HPDE6-E6E7 (cell line): ENCODE results near the gene DOCK2.

Experiments used
- DNase-seq: peaks from one replicate; pipeline ENCODE4 v3.0.0; 2011; ENCODE audit warnings: missing footprints; ENCODE audit errors: extremely low spot score

The DOCK2 gene

GRCh38 chr5:169688106-169688505 lies 51.0 kb downstream of the DOCK2 start:
- no peak for DNase-seq

DNA sequence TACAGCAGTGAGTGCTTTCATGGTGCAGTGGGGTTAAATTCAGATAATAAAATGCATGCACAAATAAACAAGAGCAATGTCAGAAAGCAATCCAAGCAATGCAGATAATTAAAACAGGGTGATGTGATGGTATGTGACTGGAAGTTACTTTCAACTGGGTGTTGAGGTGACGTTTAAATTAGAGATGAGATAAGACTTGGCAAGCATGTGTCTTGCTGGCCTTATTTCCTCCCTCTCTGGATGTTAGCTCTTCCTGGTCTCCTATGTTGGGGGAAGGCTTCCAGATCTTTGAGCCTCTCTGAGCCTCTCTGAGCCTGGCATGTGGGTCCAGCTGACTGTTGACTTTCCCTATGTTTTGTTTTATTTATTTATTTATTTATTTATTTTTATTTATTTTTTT lies 54.4 kb downstream of the DOCK2 start:
- DNase-seq = no peak

GRCh38 chr5:169694091-169694625 lies 57.1 kb downstream of the DOCK2 start:
- DNase-seq = no peak

- no peak for DNase-seq
These were observed 58.0 kb downstream of the DOCK2 start for GRCh38 chr5:169695025-169695625.

DNA sequence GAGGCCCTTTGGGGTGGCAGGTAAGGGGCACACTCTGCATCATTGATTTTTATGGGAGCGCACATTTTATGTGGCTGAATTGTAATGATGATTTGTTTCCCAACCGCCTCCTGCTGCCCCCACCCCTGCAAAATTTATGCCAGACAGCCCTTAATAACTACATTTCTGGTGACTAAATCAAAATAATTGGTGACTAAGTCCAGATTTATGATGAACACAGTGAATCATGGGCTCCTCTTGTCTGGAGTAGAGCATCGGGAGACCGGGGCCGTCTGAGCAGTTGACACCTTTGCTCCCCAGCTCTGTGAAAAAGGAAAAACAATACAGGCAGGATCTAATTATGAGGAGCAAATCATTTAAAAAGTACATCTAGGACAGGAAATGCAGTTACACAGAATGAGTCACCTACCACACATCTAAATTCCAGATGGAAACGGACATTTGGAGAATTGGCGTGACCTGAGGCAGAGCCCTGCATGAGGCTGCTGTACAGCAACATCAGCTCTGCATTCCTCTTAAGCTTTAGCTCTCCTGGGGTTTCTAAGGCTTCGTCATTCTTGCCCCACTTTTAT lies 58.9 kb downstream of the DOCK2 start:
- peak; percentile 81 for DNase-seq

DNA sequence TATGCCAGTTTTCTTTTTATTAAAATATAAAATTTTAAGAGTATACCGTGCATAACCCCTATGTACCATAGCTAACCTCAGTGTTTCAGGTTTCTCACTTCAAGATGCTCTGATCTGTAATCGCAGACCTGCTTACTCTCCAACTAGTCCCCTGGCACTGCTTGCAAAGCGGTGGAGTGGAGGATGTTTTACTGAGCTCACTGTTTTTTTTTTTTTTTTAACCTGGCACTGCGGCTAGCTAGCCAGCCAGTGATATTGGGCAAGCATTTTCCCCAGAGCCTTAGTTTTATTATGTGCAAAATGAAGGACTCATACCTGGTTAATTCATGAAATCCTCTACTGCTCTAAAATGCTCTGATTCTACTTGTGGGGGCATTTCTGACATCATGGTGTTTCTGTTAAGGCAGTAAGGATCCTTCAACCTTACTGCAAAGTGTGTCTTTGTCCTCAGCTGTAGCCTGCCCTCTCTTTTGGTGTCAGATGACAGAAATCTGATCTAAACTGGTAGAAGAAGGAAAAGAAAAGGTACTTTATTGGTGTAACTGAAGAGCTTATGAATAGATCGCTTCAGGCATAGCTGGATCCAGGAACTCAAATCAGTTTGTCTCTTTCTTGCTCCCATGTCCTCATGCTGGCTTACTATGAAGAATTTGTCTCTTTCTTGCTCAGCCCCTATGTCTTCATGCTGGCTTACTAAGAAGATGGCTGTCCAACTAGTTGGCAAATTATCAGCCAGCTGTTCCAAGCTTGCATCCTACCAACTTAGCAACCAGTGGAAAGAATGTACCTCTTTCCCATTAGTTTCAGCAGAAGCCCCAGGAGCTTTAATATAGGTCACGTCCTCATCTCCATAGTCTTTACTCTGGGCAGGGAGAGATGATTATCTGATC lies 59.8 kb downstream of the DOCK2 start:
- no peak for DNase-seq

DNA sequence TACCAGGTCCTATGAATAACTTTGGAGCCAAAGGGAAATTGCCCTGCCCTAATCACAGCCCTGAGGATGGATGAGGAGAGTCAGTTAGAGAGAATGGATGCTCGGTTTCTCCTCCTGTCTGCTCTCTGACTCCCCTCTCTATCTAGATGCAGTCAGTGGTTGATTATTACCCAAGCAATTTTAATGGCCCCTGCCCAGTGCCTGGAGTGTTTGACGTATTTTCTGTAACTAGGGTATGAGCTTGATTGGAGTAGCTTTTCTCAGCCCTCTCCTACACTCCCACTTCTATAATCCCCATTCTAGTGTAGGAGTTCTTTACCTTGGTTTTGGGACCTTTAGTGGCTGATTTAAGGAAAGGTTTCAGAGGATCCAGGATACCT lies 60.4 kb downstream of the DOCK2 start:
- no peak for DNase-seq

GRCh38 chr5:169697976-169698375 lies 60.9 kb downstream of the DOCK2 start:
- DNase-seq = no peak

- no peak for DNase-seq
These were observed 63.5 kb downstream of the DOCK2 start for GRCh38 chr5:169700611-169701010.

DNA sequence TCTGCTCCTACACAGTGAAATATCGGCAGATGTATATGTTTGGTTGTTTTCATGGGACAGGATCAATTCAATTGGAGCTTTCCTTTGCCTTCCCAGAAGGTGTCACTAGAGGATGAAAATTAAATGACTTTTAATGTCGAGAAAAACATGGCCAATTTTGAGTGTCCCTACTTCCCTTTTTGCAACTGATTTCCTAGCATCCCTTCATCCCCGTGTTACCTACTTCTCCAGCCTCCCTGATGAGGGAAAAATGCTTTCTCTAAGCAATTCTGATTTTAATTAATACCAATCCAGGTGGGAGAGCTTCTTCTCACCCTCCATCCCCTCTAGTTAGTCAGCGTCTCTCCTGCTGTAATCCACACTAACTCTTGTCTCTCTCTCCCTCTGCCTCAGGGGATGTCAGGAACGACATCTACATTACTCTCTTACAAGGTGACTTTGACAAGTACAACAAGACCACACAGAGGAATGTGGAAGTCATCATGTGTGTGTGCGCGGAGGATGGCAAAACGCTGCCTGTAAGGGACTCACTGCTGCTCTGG lies 64.9 kb downstream of the DOCK2 start:
- peak; percentile 25 for DNase-seq

DNA sequence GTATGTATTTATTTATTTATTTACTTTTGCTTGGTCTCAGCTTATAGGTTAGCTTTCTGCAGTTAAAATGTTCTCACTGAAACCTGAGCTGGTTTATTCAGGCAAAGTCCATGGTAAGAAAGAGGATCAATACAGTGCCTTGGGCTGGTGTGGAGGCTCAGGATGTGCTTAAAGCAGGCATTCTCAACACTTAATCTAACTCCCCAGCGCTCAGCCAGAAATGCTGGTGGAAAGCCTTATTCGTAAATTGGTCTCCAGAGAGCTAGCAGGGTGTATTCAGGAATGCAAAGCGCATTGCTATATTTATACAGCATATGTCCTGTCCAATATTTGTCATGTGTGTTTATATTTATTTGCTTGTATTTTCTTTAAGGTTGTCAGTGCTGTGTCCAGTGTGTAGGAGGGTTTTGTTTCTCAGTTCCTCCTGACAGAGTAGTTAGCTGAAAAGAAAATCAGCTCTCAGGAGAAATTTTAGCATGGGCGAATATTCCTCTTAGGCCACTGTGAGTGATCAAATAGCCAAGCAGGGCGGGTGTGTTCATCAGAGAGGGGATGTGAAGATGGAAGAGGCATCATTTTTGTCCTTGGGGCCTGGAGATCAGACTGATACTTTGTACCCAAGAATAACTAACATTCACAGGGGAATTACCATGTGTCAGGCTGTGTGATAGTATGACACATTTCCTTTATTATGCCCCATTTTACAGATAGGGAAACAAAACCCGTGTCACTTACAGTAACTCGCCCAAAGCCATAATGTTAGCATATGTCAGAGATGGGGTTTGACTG lies 65.8 kb downstream of the DOCK2 start:
- DNase-seq = no peak

GRCh38 chr5:169703813-169704212 lies 66.7 kb downstream of the DOCK2 start:
- no peak for DNase-seq

GRCh38 chr5:169705322-169705721 lies 68.2 kb downstream of the DOCK2 start:
- no peak for DNase-seq

- no peak for DNase-seq
These were observed 69.0 kb downstream of the DOCK2 start for GRCh38 chr5:169706071-169706470.

DNA sequence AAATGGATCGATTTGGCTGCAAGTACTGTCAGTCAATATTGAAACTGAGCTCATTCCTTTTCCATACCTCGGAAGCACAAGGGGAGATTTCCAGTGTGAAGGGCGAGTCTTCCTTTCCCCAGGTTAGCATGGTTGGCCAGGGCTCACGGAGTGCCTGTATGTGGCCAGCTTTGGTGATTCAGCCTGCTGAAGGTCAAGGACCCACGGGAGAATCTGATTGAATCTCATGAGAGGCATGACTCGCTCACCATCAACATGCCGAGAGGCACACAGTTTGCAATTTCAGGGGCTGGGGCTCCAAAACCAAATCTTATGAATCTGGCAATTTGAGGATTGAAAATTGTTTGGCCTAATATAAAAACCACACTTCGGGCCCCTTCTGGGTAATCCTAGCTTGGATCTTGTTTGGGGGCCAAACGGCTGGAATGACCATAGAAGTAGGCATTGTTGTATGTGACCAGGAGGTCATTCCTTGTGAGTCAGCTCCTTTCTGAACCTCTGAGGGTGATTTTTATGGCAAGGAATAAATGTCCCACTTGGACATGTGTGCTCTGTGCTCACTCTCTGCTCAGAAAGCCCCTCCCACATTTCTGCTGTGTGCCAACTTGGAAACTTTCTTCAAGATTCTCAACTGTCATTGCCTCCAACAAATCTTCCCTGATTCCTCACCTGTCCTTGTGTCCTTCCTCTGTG lies 69.8 kb downstream of the DOCK2 start:
- no peak for DNase-seq

DNA sequence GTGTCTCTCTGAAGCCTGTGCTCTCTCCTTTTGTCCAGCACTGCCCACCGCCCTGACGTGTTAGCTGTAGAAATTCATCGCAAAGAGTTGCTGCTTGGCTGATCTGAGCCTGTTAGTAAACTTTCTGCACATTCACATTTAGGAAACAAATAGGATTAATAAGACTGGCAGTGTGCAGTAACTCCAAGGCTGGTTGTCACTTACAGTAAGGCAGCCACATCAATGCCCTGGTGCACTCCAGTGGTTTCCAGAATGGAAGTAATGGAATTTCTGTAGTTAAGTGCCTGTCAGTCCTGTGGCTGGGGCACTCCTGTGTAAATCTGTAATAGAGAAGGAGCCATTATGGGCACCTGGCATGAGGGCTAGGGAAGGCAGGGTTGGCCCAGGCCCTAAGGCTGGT lies 70.6 kb downstream of the DOCK2 start:
- DNase-seq = no peak

GRCh38 chr5:169710675-169711074 lies 73.6 kb downstream of the DOCK2 start:
- DNase-seq = no peak

GRCh38 chr5:169711551-169712225 lies 74.6 kb downstream of the DOCK2 start:
- DNase-seq = no peak

DNA sequence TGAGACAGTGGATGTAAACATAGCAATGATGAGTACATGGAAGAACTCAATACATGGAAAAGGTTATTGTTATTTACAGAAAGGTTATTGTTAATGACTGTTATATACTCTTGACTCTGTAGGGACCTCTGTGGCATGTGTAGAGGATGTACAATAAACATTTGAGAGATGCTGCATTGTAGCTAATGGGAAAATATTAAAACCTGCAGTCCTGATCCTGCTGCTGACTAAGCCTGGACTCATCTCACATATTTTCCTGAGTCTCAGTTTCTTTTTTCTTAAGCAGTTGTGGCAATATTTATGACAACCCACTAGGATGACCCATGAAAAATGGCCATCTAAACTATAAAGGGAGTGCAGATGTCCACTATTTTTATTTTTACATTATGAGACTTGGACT lies 75.4 kb downstream of the DOCK2 start:
- no peak for DNase-seq

GRCh38 chr5:169716287-169716686 lies 79.2 kb downstream of the DOCK2 start:
- DNase-seq = no peak

- peak; percentile 54 for DNase-seq
These were observed 80.2 kb downstream of the DOCK2 start for GRCh38 chr5:169717288-169717687.
